Measurements from ENCODE around the gene MS4A8. TPM values are rescaled to one million over a fixed set of nuclear protein-coding genes. Genes with fewer than 3 reads are reported as not detected.

Gene MS4A8
- total RNA-seq: not detected in 2 replicates

GRCh38 chr11:60699284-60699691, at the start of gene MS4A8:
Gene MS4A8 (plus strand): TSS chr11:60699612. CDS start chr11:60700861, 1,249 bp downstream.

GRCh38 chr11:60724420-60724819, 25.0 kb downstream of the MS4A8 start, which contains the start of gene MS4A18:
Gene MS4A18 (plus strand): TSS chr11:60724720.

GRCh38 chr11:60756307-60757032, 57.1 kb downstream of the MS4A8 start, which contains the start of gene MS4A15:
Gene MS4A15 (plus strand): TSS chr11:60756867. CDS start chr11:60763734, 6,867 bp downstream.

Other genes starting within 250 kb of the MS4A8 start
- not detected in 2 replicates for gene MS4A1, start 243.8 kb upstream of the MS4A8 start, total RNA-seq
- not detected in 2 replicates for gene MS4A12, start 206.8 kb upstream of the MS4A8 start, total RNA-seq
- not detected in 2 replicates for gene MS4A13, start 184.2 kb upstream of the MS4A8 start, total RNA-seq
- not detected in 2 replicates for gene MS4A18, start 25.1 kb downstream of the MS4A8 start, total RNA-seq
- gene MS4A15, start 57.3 kb downstream of the MS4A8 start, total RNA-seq: not detected in 2 replicates
- not detected in 2 replicates for gene MS4A10, start 85.7 kb downstream of the MS4A8 start, total RNA-seq
- 5.7 and 15.2 TPM in 2 replicates for gene CCDC86, start 142.5 kb downstream of the MS4A8 start, total RNA-seq
- gene PTGDR2, start 156.3 kb downstream of the MS4A8 start, total RNA-seq: 0.06 TPM in 1 of 2 replicates, not detected in the other
- gene ZP1, start 167.9 kb downstream of the MS4A8 start, total RNA-seq: not detected in 2 replicates
- 33.8 and 48.3 TPM in 2 replicates for gene PRPF19, start 207.0 kb downstream of the MS4A8 start, total RNA-seq
- 72.2 and 114 TPM in 2 replicates for gene TMEM109, start 214.5 kb downstream of the MS4A8 start, total RNA-seq
- 40.2 and 137 TPM in 2 replicates for gene TMEM132A, start 224.8 kb downstream of the MS4A8 start, total RNA-seq